NB4 (cell line): Measurements from ENCODE around the gene DAG1.

Experiments used
- CTCF ChIP-seq: IDR thresholded peaks from one replicate; pipeline ENCODE4 v1.5.1; 2012; ENCODE audit warnings: low read depth, low read length
- POLR2A ChIP-seq: IDR thresholded peaks from 2 replicates; pipeline ENCODE4 v1.6.1; 2011; ENCODE audit warnings: mild to moderate bottlenecking; ENCODE audit not compliant: insufficient read length; ENCODE audit errors: extremely low read depth

GRCh38 chr3:49471856-49472495 lies 1.9 kb downstream of the DAG1 start:
- TF ChIP-seq POLR2A (no peak), CTCF (no peak)
